Stimulated activated CD4-positive, alpha-beta T cell treated with anti-CD3 and anti-CD28 coated beads, Interleukin-2, amount 100 ng/mL, for 4 hours (primary cell): ENCODE data around the gene CSNK2A3.
"Not testable (repeated sequence)": the region's sequence is repeated elsewhere in the genome, so short reads cannot be mapped to it uniquely, and the experiment has no call there.

Experiments
- DNase-seq: peaks from one replicate; pipeline ENCODE4 v3.0.0-alpha.2; 2020; ENCODE audit warnings: low read depth

Gene CSNK2A3

GRCh38 chr11:11352878-11353277, at the start of gene CSNK2A3:
Gene CSNK2A3 (minus strand): TSS chr11:11353250. CDS start chr11:11353119, 131 bp downstream.
- DNase-seq: not testable (repeated sequence)

DNA sequence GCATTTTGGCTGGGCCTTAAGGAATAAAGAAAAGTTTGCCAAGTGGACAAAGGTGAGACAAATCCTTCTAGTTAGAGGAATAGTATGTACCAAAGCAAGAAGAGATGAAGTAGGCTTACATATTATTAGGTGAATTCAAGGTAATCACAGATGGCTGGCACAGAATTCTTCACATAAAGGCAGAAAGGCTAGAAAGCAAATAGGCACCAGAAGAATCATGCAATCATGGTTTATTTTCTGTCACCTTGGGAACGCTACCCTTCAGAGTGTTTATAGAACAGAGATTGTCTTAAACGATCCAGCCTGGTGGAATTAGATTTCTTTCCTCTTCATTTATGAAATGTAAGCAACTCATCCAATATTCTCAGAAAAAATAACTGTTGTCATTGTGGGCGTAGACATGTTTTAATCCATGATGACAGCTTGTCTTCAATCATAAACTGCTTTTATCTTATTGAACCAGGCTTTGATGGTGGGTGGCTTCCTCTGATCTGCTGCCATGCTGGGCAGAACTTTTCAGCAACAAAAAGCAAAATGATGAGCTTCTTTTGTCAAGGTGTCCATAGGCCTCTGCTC, 49.0 kb upstream of the CSNK2A3 start:
- no peak for DNase-seq

- DNase-seq: no peak
Measured at GRCh38 chr11:11400635-11401232, 47.7 kb upstream of the CSNK2A3 start.

DNA sequence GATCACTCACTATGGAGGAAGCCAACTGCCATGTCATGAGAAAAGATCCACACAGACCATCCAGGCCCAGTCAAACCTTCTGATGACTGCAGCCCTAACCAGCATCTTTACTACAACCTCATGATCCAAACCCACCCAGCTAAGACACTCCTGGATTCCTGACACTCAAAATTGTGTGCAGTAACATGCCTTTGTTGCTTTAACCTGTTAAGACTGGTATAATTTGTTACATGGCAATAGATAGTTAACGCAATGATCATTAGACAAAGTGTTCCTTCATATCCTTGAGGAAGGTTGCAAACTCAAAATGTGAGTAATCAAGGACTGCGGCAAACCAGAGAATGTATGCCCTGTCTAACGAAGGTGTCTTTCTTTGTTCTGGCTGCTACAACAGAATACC, 47.1 kb upstream of the CSNK2A3 start:
- no peak for DNase-seq

DNA sequence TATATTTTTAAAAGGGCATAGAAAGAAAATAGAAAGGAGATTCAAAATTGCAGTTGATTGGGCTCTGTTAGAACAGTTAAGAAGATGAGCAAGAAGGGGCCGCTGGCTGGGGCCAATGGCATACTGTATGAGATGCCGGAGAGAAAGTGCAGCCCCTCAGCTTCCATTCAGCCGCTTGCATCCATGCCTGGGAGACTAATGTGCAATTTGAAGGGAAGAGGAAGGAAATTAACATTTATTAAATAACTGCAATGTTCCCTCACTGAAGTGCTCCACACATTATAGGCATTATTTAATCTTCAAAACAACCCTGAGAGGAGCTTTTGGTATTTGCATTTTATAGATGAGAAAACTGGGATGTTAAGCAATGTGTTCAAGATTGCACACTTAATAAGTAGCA, 44.7 kb upstream of the CSNK2A3 start:
- DNase-seq: no peak

DNA sequence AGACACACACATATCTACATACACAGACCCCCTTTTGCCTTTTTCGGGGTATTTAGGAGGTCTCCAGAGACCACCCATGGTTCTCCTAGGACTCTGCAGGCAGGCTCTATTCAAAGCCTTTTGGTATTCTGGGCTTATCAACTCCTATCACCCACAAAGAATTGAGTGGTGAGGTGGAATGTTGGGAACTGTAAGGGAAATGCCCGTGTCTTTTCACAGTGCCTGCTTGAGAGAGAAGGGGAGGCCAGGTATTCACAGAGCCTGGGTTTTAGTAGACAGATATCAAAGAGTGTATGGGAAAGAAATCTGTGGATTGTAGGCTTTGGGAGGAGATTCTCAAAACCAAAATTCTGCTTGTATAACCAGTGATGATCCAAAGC, 44.0 kb upstream of the CSNK2A3 start:
- DNase-seq: no peak

- DNase-seq: no peak
Measured at GRCh38 chr11:11396301-11397035, 43.4 kb upstream of the CSNK2A3 start.

DNA sequence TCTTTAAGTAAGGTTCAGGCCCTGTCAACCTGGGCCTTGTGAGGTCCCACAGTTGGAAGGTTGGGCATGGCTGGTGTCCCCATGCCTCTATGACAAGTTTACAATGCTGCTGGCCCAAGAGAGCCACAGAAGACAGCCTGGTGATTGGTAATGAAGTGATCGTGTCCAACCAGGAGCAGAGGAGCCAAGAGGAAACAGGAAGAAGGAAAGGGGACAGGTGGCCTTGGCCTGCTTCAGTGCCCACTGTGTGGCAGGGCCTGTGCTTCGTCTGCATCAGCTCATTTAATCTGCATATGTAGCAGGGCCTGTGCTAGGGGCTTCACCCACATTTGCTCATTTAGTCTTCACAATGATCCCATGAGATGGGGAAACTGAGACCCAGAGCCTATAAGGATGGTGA, 42.1 kb upstream of the CSNK2A3 start:
- no peak for DNase-seq

DNA sequence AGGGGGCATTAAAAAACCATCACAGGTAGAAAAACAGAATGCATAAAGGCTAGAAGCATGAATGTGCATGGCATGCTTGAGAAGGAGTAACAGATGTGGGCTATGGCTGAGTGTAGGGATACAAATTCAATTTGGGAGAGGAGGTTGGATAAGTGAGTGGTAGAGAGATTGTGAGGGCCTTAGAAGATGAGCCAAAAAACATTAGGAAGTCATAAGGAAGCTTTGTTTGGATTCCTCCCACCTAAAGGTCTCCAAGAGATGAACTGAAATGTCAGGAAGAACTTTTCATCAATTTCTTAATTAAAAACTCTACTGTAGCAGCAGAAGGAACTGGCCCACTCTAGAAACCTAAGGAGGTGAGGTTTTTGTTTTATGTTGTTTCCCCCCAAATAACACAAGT, 41.2 kb upstream of the CSNK2A3 start:
- no peak for DNase-seq

DNA sequence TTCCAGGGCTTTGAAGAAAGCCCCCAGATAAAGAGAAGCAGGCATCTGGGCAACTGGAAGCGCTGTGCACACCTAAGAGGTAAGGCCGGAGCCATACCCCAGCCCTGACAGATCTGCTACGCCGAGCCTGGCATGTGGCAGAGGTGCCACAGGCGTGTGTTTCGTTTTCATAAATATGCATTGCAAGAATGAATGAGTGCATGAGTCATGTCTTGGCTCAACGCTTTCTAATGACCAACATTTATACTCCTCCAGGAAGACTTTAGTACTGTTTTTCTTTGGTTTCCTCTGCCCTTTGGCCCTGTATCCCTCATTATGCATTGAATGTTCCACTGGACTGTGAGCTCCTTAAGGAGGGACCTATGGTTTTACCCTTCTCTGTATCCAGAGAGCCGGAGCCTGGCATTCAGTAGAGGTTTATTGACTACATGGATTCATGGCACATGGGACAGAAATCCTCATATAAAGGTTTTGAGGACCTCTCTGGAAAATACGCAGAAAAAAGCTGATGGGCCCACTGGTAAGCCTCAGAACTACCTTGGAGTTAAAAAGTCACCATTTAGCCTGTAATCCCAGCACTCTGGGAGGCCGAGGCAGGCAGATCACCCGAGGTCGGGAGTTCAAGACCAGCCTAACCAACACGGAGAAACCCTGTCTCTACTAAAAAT, 38.9 kb upstream of the CSNK2A3 start:
- DNase-seq: no peak

- DNase-seq: no peak
Measured at GRCh38 chr11:11391169-11391568, 38.1 kb upstream of the CSNK2A3 start.

DNA sequence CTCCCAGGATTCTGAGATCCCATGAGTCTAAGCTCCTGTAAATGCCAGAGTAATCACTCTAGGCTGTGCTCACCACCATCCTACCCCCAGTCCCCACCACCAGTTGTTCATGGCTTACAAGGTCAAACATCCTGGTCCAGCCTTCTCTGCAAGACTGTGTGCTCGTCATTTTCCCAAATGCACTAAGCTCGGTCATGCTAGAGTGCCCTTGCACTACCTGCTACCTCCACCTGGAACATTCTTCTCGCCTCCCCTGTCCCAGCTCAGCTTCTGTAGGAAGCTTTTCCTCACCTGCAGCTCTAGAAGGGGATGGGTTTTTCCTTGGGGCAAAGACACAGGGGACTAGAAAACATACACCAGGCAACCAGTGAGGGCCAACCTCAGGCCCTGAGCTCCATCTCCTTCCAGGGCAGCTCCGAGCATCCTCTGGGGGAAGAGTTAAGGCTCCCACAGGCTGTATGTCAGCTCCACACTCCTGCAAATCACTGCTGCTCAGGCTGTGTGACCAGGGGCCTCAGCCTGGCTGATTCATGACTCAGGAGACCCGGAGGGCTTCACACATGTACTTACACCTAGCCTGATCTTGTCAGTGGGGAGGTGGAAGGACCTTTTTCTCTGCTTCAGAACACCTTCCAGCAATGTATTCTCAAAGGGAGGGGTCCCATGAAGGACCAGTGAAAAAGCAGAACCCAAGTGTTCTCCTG, 37.2 kb upstream of the CSNK2A3 start:
- no peak for DNase-seq

- no peak for DNase-seq
Measured at GRCh38 chr11:11389238-11389637, 36.2 kb upstream of the CSNK2A3 start.

- no peak for DNase-seq
Measured at GRCh38 chr11:11387622-11388305, 34.7 kb upstream of the CSNK2A3 start.

- DNase-seq: no peak
Measured at GRCh38 chr11:11387207-11387606, 34.2 kb upstream of the CSNK2A3 start.

GRCh38 chr11:11384829-11385228, 31.8 kb upstream of the CSNK2A3 start:
- no peak for DNase-seq

DNA sequence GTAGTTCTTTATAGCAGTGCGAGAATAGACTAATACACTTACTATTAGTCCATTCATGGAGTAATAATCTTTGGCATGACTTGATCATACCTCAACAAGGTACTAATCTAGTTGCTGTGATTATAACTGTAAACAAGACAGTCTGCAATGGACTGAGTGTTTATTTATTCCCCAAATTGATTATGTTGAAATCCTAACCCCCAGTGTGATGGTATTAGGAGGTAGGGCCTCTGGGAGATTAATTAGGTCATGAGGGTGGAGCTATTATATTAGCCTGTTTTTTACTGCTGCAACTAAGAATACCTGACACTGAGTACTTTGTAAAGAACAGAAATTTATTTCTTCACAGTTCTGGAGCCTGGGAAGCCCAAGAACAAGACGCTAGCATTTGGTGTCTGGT, 30.9 kb upstream of the CSNK2A3 start:
- DNase-seq: no peak

DNA sequence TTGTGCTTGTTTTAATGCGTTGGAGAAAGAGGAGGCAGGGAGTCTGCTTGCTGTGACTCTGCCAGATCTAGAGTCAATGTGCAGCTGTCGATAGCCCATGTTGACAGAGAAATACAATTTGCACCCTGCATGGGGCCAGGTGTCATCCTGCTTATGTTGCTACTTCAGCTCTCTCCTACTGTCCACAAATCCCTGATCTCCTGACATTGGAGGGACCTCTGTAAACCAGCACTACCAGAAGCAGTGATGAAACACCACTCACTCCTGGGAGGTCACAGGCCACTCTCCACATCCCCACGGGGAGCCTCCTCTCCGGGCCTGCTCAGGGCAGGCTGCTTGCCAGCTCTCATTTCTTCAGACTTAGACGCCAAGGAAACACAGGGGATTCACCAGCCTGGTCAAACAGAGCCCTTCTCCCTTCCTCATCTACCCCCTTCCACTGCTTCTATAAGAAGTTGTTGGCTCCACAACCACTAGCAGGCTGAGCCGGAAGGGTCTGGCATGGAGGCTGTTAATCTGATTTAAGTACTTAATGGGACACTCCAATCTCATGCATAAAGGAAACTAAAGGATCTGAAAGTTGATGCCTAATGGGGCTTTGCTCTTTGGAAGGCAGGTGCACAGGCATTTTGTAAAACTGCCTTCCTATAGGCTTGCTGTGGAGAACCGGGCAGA, 29.9 kb upstream of the CSNK2A3 start:
- DNase-seq: no peak

DNA sequence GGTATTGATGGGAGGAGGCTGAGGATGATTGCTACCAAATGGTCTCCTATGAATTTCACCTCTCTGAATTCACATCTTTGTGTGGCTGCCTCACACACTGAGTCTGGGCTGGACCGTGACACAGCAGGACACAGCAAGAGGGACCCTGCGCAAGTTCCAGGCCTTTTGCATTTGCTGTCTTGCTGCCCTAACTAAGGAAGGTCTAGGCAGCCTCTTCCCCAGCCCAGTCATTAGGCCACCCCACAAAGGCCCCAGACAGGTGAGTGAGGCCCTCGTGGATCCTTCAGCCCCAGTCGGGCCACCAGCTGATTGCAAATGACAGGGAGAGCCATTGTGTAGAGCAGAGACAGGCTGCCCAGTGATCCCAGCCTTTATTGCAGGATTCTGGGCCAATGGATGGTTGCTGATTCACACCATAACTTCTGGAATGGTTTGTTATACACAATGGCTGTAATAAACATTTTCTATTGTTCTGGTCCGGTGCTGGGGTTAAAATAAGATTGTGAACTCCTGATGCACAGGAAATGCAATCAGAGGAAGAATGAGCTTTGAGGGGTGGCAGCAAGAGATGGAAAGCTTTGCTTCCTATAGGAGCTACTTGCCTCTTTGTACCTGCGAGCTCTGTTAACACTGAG, 28.5 kb upstream of the CSNK2A3 start:
- DNase-seq: no peak

- no peak for DNase-seq
Measured at GRCh38 chr11:11380883-11381282, 27.8 kb upstream of the CSNK2A3 start.

GRCh38 chr11:11380340-11380739, 27.3 kb upstream of the CSNK2A3 start:
- DNase-seq: no peak
